Ishikawa (cell line): ENCODE measurements around the gene OBP2B.

Source experiments
- CEBPB ChIP-seq: IDR thresholded peaks from 2 replicates; pipeline ENCODE4 v1.6.1; 2012
- CREB1 ChIP-seq: IDR thresholded peaks from 2 replicates; pipeline ENCODE4 v1.6.1; 2012; ENCODE audit warnings: low read depth
- EGR1 ChIP-seq: IDR thresholded peaks from 2 replicates; pipeline ENCODE4 v1.6.1; 2012
- EP300 ChIP-seq: IDR thresholded peaks from 2 replicates; pipeline ENCODE4 v1.6.1; 2012; ENCODE audit warnings: borderline replicate concordance
- FOXM1 ChIP-seq: IDR thresholded peaks from 2 replicates; pipeline ENCODE4 v1.6.1; 2012; ENCODE audit warnings: low read depth, borderline replicate concordance
- NFIC ChIP-seq: IDR thresholded peaks from 2 replicates; pipeline ENCODE4 v1.6.1; 2012
- RAD21 ChIP-seq: IDR thresholded peaks from 2 replicates; pipeline ENCODE4 v1.6.1; 2012; ENCODE audit warnings: low read depth
- TAF1 ChIP-seq: IDR thresholded peaks from 2 replicates; pipeline ENCODE4 v1.6.1; 2012; ENCODE audit warnings: low read depth, mild to moderate bottlenecking
- TCF12 ChIP-seq: IDR thresholded peaks from 2 replicates; pipeline ENCODE4 v1.6.1; 2012; ENCODE audit warnings: low read depth
- TEAD4 ChIP-seq: IDR thresholded peaks from 2 replicates; pipeline ENCODE4 v1.6.1; 2012
- USF1 ChIP-seq: IDR thresholded peaks from 2 replicates; pipeline ENCODE4 v1.6.1; 2012
- YY1 ChIP-seq: IDR thresholded peaks from 2 replicates; pipeline ENCODE4 v1.6.1; 2012; ENCODE audit warnings: low read depth
- ZBTB7A ChIP-seq: IDR thresholded peaks from 2 replicates; pipeline ENCODE4 v1.6.1; 2012; ENCODE audit warnings: low read depth
- TF ChIP-seq, protein P1 (sequence below): IDR thresholded peaks from 2 replicates; pipeline ENCODE4 v1.6.1; 2012; ENCODE audit warnings: low read depth, mild to moderate bottlenecking
- TF ChIP-seq, protein P2 (sequence below): IDR thresholded peaks from 2 replicates; pipeline ENCODE4 v1.6.1; 2012

Gene OBP2B

DNA sequence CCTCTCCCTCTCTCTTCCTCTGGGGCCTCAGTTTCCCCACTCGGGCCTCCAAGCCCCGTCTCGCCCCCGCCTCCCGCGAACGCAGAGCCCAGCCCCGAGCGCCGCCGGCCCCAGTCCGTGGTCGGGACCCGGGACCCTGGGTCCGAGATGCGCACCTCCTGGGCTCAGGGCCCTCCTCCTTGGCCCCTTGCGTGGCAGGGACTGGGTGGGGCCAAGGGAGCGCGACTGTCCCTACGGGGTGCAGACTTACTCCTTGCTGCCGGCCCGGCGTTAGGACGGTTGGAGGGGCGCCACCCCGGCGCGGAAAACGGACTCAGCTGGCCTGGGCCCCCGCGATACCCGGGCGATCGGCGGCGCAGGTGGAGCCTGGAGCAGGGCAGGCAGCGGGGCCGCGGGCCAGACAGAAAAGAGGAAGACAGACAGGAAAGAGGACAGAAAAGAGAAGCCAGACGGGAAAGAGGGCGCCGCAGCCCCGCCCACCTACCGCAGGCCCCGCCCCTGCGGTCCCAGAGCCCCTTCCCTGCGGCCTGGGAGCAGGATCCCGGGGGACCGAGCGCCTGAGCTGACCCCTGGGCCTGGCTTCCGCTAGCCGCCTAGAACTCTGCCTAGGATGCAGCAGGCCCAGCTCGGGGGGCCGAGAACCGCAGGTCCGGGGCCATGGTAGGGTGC lies 45.4 kb downstream of the OBP2B start, which contains the start of gene GBGT1:
Gene GBGT1 (minus strand): TSS at position 411 of the 669 bp plus-strand sequence. CDS start 1,502 bp downstream, outside the sequence.
- TF ChIP-seq, protein P1, sequence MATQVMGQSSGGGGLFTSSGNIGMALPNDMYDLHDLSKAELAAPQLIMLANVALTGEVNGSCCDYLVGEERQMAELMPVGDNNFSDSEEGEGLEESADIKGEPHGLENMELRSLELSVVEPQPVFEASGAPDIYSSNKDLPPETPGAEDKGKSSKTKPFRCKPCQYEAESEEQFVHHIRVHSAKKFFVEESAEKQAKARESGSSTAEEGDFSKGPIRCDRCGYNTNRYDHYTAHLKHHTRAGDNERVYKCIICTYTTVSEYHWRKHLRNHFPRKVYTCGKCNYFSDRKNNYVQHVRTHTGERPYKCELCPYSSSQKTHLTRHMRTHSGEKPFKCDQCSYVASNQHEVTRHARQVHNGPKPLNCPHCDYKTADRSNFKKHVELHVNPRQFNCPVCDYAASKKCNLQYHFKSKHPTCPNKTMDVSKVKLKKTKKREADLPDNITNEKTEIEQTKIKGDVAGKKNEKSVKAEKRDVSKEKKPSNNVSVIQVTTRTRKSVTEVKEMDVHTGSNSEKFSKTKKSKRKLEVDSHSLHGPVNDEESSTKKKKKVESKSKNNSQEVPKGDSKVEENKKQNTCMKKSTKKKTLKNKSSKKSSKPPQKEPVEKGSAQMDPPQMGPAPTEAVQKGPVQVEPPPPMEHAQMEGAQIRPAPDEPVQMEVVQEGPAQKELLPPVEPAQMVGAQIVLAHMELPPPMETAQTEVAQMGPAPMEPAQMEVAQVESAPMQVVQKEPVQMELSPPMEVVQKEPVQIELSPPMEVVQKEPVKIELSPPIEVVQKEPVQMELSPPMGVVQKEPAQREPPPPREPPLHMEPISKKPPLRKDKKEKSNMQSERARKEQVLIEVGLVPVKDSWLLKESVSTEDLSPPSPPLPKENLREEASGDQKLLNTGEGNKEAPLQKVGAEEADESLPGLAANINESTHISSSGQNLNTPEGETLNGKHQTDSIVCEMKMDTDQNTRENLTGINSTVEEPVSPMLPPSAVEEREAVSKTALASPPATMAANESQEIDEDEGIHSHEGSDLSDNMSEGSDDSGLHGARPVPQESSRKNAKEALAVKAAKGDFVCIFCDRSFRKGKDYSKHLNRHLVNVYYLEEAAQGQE = no peak
- TF ChIP-seq RAD21 = no peak
- TF ChIP-seq YY1 = no peak
- TF ChIP-seq USF1 = no peak
- no peak for TF ChIP-seq CEBPB
- TF ChIP-seq CREB1 = no peak
- no peak for TF ChIP-seq EP300
- 0 out of 2 replicates have a peak, but pooled peaks have one; percentile 24 for TF ChIP-seq ZBTB7A

DNA sequence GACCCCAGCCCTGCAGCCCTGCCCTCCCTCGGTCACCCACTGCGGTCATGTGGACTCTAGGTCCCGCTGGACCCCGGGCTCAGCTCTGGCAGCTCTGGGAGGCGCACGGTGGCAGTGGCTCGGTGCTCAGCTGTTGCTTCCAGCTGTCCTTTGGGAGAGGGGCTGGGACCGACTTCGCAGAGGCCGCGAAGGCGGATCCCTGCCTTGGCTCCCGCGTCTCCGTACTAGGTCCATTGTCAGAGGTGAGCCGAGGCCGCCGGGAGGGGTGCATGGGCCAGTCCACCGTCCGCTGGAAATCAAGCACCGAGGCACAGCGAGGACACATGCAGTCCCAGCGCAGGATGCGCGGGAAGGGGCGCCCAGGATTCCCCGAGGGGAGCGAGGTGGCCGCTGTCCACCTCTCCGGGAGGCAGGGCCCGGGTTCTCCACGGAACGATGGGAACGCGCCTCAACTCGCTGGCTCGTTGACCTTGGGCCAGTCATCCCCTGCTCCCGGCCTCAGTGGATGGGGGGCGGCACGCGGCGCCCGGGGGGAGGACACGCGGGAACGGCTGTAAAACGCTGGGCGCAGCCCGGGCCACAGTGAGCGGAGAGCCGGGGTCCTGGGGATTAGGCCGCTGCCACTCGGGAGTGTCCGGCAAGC lies 46.1 kb downstream of the OBP2B start:
- TF ChIP-seq TAF1 (no peak), YY1 (no peak)
- TF ChIP-seq, protein P1 = no peak

- no peak for TF ChIP-seq EP300
- no peak for TF ChIP-seq TAF1
- TF ChIP-seq, protein P1 = no peak
- TF ChIP-seq TEAD4 = no peak
- TF ChIP-seq TCF12 = no peak
- no peak for TF ChIP-seq FOXM1
- no peak for TF ChIP-seq CREB1
- TF ChIP-seq ZBTB7A = no peak
- no peak for TF ChIP-seq EGR1
These were observed 47.5 kb downstream of the OBP2B start for GRCh38 chr9:133161547-133161950.

- TF ChIP-seq USF1 = peak; percentile 36; the same call in 1 of the 2 replicates
- no peak for TF ChIP-seq ZBTB7A
- no peak for TF ChIP-seq TAF1
- TF ChIP-seq CEBPB = peak; percentile 64
- TF ChIP-seq YY1 = no peak
- TF ChIP-seq, protein P2, sequence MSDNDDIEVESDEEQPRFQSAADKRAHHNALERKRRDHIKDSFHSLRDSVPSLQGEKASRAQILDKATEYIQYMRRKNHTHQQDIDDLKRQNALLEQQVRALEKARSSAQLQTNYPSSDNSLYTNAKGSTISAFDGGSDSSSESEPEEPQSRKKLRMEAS = no peak
- TF ChIP-seq NFIC = no peak
- TF ChIP-seq RAD21 = peak; percentile 36; the same call in 1 of the 2 replicates
- no peak for TF ChIP-seq TCF12
These were observed 48.1 kb downstream of the OBP2B start for GRCh38 chr9:133160742-133161546.

DNA sequence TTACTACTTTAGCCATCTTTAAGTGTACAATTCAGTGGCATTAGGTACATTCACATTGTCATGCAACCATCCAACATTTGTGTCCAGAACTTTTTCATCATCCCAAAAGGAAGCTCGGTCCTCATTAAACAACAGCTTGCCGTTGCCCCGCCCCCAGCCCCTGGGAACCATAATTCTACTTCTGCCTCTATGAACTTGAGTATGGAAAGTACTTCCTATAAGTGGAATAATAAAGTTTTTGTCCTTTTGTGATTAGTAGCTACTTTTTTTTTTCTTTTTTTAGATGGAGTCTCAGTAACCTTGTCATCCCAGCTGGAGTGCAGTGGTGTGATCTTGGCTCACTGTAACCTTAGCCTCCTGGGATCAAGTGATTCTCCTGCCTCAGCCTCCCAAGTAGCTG lies 50.4 kb downstream of the OBP2B start:
- TF ChIP-seq FOXM1 (no peak), CEBPB (no peak), ZBTB7A (no peak), EP300 (no peak), TAF1 (no peak), RAD21 (no peak), USF1 (no peak), EGR1 (no peak), YY1 (no peak), TCF12 (no peak), TEAD4 (no peak), CREB1 (no peak), NFIC (no peak)
- TF ChIP-seq, protein P1 = no peak
- TF ChIP-seq, protein P2 = no peak
